HK-2 (cell line): ENCODE data around the gene KRTCAP2.
"Not testable (repeated sequence)": the region's sequence is repeated elsewhere in the genome, so short reads cannot be mapped to it uniquely, and the experiment has no call there.

Experiments
- DNase-seq: peaks from one replicate; pipeline ENCODE4 v3.0.0-alpha.2; 2018; ENCODE audit not compliant: unreplicated experiment

Gene KRTCAP2

DNA sequence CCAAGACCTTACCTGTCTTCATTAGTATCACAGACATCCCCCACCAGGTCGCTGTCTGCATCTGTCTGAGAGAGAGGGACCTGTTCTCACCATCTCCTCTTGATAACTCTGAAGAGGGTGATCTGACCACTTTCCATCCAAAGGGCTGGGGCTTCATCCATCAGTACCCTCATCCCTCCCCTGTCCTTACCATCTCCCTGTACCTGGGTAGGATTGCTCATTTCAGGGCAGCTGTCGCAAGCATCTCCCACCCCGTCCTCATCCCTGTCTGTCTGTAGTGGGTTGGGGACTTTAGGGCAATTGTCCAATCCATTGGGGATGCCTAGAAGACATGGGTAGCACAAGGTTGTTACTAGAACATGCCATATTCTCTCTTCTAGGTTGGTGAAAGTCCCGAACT, 26.7 kb upstream of the KRTCAP2 start:
- DNase-seq: no peak

DNA sequence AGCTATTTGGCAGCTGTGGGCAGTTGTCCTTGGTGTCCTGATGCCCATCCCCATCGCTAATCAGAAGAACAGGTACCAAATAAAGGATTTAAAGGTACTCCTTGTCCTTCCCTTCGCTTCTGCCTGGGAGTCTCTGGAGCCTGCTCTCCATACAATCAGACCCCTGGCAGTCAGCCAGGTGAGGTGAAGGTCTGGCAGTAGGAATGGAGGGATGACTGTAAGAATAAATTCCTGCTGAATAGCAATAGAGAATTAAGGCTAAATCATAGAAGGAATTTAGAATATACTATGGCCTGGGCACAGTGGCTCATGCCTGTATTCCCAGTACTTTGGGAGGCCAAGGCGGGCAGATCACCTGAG, 25.4 kb upstream of the KRTCAP2 start:
- no peak for DNase-seq

DNA sequence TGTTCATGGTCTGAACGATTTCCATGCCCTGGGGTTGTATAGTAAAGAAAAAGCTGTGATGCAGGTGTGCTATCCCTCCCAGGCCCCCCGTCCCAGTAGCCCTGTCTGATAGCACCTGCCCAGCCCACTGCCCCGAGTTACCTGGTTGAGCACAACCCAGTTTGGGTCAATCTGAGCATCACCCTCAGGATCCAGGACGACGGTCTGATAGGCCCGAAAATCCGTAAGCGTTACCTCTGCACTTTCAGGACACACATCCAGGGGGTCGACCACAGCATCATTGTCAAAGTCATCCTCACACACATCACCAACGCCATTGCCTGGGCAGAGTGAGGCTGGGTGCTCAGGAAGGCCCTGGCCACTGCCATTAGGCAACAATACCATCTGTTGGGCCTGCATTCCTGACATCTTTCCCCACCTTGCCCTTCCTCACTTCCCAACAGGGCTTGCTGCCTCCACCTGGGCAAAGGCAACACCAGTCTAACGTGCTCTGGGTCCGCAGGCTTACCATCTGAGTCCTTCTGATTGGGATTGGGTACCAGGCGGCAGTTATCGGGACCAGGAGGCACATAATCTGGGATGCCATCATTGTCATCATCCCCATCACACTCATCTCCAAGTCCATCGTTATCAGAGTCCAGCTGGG, 24.9 kb upstream of the KRTCAP2 start:
- DNase-seq: no peak

DNA sequence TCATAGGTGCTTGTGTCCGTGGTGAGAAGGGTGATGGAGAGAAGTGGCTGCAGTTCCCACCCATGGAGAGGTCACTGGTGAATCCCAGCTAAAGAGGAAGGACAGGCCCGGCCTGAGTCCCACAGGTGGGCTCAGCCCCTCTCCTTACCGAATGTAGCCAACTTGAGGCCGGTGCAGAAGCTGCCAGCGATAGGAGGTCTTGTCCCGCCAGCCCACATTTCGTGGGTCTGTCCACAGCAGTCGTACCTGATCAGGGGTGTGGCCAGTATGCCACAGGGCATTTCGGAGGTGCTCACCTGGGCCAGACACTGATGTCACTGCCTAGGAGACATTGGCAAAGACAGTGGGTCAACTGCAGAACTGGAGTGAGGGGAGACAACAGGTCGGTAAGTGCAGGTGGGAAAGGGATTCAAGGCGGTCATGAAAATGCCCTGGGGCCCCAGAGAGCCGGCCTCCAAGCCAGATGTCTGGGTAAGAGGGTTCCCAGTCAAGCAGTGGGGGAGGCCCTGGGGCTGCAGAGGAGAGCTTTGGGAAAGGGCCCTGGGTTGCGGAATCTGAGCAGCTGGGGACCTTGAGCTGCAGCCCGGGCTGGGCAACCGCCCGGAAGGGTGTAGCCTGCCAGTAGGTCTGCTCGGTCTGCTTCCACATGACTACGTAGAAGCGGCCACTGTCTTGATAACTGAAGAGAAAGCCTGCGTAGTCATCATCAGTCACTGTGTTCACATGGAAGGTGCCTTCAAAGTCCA, 24.0 kb upstream of the KRTCAP2 start:
- DNase-seq: no peak

DNA sequence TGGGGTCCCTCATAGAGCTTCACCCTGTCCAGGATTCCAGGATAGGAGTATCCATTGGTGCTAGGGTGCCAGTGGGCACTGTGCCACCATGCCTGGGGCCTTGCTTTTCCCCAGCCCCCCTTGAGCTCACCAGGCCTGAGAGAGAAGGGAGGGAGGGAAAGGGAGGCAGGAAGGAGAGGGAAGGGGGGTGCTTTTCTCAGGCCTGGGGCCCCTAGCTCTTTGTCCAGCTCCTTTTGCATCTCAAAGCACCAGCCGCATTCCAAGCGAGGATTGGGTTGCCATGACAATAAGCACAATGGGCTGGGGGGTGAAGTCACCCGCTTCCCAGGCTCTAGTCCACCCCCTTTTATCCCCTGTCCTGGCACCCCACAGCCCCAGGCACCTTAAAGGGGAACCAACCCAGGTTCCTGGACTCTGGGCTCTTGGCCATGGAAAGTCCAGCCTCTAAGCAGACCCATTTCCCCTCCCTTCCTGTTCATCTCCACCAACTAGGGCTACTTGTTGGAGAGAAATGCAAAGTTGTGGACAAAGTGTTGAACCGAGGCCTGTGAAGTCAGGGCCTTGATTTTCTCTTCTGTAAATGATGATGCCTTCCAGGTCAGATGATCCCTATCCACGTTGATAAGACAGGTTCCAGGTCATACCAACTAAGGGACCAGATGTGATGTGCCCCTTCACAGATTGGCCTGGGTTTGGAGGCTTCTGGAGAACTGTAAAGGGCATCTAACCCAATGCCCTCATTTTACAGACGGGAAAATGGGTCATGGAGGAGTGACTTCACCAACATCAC, 23.2 kb upstream of the KRTCAP2 start:
- no peak for DNase-seq

DNA sequence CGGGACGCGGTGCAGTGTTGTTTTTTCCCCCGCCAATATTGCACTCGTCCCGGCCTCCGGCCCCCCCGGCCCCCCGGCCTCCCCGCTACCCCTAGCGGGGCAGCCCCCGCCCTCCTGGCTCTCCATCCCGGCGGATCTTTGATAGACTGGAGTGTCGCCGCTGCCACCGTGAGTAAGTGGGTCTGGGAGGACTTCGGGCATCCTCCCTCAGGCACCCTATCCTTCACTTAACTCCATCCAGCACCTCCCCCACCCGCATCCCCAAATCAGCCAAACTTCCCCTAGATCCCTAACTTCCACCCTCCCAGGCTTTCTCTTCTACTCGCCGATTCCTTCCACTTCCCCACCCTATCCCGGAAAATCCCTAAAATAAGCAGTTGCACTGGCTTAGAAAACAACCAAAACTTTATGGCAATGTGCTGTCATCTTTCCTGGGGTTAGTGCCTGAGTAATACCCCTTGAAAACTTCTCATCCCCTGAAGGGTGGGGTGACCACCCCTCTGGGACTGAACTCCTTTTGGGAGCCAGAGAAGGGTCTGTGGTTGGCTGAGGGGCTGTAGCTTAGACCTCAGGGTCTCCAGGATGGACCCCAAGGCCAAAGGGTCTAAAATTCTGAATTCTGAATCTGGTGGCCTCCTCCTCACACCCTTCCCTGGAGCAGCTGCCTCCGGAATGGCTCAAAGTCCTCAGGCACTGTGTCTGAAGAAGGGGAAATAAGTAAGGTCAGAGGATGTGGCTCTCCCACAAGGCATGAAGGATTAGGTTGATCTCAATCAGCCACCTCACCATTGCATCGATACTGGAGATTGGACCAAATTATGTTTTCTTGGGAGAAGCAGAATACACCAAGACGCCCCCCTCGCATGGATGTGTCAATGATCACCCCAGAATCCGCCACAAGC, 22.3 kb upstream of the KRTCAP2 start:
- DNase-seq: no peak

DNA sequence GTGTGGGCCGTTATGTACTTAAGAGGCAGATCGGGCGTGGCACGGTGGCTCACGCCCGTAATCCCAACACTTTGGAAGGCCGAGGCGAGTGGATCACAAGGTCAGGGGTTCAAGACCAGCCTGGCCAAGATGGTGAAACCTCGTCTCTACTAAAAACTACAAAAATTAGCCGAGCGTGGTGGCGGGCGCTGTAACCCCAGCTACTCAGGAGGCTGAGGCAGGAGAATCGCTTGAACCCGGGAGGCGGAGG, 20.8 kb upstream of the KRTCAP2 start:
- DNase-seq: not testable (repeated sequence)

DNA sequence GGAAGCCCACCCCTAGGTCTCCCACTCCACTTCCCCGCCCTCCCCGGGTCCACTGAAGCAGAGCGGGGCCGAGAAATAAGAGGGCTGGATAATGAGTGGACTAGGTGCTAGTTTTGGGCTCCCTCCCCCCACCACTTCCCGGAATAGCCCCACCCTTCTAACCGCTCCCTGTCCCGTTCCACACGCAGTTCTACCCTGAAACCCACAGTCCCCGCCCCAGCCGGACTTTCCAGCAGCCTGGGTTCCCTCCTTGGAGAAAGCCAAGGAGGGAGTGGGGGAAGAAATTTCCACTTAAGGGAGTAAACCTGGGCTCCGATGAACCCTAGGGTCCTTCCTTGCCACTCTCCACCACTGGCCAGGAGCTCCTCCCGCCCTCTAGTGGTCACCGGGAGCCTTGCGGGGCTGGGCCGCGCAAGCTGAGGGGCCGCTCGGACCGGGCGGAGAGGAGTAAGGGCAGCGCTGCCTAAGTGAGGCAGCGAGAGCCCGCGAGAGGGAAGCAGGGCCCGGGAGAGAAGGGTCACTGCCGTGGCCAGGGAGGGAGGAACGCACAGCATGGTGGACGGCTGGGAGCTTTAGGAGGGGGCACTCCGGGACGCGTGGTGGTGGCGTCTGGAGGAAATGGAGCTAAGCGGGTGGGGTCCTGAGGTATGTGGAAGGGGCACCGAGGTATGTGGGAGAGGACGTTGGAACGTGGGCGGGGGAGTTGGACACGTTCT, 20.3 kb upstream of the KRTCAP2 start:
- peak; percentile 98 for DNase-seq

DNA sequence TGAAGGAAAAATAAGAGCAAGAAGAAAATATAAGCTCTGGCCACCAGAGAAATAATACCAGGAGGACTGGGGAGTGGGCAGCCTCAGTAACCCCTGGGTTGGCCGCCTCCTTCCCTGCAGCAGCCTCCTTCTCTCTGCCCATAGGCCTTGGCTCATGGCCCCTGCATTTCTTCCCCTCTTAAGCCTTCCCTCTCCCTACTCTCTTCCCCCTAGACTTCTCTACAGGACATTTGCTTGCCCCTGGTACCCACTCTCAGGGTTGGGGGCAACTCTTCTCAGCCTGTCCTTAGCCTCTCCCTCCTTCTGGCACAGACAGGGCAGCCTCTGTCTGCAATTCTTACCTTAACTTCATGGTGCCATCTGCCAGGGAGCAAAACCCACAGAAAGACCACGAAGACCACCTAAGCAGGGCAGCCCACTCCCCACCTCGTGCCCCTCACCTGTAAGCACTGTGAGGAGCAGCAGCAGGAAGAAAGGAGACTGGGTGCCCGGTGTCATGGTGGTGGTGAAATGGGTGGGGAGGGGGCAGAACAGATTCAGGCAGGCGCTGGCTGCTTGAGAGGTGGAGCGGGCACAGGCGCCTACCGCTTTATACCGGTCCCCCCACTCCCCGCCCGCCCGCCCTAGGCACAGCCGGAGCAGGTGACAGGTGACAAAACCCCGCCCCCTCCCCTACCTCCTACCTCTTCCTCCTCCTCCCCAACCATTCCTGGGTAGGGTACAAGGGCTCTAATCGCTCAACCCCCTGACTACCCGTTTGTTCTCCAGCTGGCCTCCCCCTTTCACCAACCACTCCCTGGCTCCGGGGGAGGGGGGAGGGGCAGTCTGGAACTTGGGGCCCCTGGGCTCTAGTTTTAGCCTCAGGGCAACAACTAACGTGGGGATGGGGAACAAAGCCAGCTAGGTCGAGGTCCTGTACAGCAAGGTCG, 19.5 kb upstream of the KRTCAP2 start:
- DNase-seq: no peak

DNA sequence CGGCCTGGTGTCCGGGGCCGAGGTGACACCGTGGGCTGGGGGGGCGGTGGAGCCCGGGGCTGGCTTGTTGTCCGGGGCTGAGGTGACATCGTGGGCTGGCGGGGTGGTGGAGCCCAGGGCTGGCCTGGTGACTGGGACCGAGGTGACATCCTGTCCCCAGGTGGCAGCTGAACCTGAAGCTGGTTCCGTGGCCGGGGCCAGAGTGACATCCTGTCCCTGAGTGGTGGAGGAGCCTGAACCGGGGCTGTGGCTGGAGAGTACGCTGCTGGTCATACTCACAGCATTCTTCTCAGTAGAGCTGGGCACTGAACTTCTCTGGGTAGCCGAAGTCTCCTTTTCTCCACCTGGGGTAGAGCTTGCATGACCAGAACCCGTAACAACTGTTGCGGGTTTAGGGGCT, 18.8 kb upstream of the KRTCAP2 start:
- no peak for DNase-seq

DNA sequence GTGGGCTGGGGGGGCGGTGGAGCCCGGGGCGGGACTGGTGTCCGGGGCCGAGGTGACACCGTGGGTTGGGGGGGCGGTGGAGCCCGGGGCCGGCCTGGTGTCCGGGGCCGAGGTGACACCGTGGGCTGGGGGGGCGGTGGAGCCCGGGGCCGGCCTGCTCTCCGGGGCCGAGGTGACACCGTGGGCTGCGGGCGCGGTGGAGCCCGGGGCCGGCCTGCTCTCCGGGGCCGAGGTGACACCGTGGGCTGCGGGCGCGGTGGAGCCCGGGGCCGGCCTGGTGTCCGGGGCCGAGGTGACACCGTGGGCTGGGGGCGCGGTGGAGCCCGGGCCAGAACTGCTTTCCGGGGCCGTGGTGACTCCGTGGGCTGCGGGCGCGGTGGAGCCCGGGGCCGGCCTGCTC, 16.8 kb upstream of the KRTCAP2 start:
- DNase-seq: not testable (repeated sequence)

DNA sequence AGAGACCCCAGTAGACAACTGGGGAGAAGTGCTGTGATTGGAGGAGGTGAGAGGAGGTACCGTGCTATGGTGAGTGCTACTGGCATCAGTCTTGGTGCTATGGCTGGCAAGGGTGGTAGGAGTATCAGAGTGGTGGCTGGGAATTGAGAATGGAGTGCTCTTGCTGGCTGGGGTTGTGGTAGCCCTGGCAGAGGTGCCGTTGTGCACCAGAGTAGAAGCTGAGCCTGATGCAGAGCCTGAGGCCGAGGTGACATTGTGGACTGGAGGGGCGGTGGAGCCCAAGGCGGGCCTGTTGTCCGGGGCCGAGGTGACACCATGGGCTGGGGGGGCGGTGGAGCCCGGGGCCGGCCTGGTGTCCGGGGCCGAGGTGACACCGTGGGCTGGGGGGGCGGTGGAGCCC, 15.2 kb upstream of the KRTCAP2 start:
- DNase-seq: no peak

DNA sequence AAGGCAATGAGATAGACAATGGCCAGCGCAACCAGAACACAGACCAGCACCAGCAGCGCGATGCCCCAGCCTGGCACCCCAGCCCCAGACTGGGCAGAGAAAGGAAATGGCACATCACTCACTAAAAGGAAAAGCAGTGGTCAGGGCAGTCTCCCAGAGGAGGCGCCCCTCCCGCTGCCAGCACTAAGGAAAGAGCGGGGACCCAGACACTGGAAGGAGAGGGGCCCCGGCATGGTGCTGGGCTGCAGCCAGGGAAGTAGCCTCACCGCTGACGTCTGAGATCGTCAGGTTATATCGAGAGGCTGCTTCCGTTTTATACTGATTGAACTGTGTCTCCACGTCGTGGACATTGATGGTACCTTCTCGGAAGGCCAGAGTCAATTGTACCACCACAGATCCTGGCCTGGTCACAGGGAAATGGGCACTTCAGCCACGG, 14.4 kb upstream of the KRTCAP2 start:
- no peak for DNase-seq

DNA sequence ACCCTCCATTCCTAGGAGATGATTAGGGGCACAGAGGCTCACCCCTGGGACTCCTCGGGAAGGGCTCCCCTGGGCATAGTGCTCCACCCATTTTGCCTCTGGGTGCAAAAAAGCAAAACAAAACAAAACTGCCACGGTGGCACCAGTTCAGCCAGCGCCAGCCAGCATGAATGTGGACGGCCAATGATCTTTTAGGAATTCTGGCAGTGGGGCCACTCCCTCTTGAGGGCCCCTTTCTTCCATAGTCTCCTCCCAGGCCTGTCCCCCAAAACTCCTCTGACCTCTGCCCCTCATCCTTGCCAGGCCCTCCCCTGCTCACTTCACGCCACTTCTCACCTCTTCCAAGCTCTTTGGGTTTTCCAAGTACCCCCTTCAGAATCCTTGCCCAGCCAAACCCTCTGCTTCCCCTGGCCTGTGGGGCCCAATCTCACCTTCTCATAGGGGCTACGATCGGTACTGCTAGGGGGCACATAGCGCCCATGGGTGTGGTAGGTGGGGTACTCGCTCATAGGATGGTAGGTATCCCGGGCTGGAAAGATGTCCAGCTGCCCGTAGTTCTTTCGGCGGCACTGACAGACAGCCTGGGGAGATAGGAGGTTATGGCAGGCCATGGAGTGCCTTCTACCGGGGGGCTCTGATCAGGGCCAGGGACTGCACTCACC, 13.8 kb upstream of the KRTCAP2 start:
- DNase-seq: no peak

DNA sequence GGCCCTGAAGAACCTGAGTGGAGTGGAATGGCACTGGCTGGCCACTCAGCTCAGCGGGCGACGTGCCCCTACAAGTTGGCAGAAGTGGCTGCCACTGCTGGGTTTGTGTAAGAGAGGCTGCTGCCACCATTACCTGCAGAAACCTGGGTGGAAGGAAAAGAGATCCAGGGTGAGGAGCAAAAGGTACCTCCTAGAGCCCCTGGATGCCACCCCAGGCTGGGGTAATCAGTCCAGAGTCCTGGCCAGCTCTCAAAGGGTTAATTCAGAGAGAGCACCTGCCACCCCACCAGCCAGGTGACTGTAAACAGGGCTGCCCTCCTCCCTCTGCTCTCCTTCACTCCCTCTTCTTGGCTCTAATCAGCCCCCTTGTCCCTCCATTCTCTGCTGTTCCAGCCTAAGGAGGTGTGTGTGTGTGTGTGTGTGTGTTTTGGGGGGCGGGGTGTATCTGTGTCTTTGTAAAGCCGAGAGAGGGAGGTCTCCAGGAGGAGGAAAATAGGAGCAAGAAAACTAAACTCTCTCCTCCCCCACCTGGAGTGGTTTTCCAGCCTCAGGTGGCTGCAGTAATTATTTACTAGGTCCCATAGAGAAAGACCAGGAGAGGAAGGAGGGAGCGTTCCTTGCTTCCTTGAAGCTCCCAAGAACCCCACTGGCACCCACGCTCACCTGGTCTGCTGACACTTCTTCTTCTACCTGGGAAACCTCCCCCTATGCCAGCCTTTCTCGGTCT, 13.1 kb upstream of the KRTCAP2 start:
- DNase-seq: no peak

DNA sequence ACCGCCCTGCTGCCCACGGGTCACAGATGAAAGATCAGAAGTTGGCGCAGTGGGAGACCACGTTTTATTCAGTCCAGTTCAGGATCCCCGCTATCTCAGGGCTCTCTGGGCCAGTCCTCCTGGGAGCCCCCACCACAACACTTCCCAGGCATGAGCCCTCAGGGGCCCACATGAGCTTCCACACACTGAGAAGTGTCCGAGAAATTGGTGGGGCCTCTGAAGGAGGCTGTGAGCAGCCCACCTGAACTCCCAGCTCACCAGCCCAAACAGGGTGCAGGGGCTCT, 12.6 kb upstream of the KRTCAP2 start:
- DNase-seq: no peak

DNA sequence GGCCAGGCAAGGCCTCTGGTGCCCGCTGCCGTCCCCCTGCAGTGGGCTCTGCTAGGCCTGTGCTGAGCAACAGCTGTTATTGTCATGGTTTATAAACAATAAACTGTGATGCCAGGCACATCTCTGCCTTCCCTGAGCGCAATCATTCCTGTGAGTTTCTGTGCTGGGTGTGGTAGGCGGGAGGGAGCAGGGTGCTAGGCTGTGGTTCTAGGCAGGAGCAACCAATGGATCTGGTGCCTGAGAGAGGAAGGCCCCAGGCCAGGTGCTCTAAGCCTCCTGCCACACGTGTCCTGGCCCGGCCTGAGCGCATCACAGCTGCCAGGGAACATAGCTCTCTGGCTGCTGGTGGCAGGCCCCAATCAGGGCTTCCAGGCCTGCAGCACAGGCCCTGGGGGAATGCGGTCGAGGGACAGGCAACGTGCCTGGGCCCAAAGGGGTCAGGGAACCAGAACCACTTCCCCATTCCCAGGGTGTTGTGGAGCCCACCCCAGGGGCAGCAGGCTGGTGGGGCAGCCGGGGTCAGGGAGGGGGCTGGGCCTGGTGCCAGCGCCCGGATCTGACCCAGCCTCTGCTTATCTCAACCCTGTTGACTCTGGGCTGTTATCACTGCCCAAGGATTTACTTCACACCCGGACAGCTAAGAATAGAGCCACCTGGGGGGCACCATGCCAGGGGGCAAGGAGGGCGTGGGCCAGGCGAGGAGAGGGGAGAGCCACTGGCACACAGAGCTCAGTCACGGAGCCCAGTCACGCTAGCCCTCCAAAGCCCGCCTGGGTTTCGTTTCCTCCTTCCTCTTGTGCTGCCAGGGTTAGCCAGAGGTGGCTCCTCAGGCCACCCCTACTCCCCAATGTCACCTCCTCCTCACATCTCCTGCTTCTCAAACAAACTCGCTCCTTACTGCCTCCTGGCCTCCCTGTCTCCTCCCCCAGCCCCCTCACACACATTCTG, 12.0 kb upstream of the KRTCAP2 start:
- DNase-seq: no peak

DNA sequence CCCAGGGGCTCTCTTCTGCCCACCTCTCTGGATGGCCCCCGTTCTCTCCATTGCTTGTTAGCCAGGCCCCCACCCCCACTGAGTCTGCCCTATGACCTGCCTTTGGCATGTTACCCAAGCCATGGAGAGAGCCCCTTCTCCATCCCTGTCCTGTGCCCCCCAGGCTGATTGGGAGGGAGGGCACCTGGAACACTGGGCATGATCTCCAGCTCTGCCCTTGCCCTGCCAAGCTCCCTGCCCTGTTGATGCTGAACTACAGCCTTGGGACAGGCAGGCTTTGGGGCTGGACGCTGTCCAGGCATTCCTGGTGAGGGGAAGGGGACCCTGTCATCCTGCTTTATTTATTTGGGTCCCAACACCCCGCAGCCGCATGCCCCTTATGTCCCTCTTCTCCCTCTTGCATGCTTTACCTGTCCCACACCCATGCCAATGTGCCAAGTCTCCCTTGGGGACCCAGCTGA, 11.3 kb upstream of the KRTCAP2 start:
- DNase-seq: no peak
